Mucosa of descending colon (tissue), 3 donors: Measurements from ENCODE around the gene PEF1. TPM values are rescaled to one million over a fixed set of nuclear protein-coding genes. Genes with fewer than 3 reads are reported as not detected.

Experiments
- ATAC-seq: fragments of 200-7000 bp; cut with Tn5 transposase; one replicate; pipeline ENCODE4 v1.9.1; 2020; ENCODE audit warnings: mild to moderate bottlenecking, moderate library complexity
- DNase-seq, 3 donors: peaks; one replicate each; pipeline ENCODE4 v3.0.0-alpha.2; 2020
- H3K36me3 ChIP-seq: fragments of 200-600 bp; one replicate; pipeline ENCODE4 v1.8.0; 2021; ENCODE audit warnings: low read depth, mild to moderate bottlenecking
- H3K4me1 ChIP-seq: fragments of 200-600 bp; one replicate; pipeline ENCODE4 v1.8.0; 2021; ENCODE audit warnings: low read depth, mild to moderate bottlenecking
- H3K4me3 ChIP-seq: fragments of 200-600 bp; one replicate; pipeline ENCODE4 v1.8.0; 2021; ENCODE audit warnings: mild to moderate bottlenecking
- H3K9me3 ChIP-seq: fragments of 200-600 bp; one replicate; pipeline ENCODE4 v1.8.0; 2021; ENCODE audit warnings: mild to moderate bottlenecking
- intact Hi-C, 2 donors: fragments of 100-400 bp; cut with DNase I in 1 of 2; cut with micrococcal nuclease in 1 of 2; formaldehyde crosslinking; loops; one replicate each; pipeline versions ENCODE4 v1.11.0 to v1.11.1; 2022; cut with DNase I, micrococcal nuclease
- total RNA-seq, 3 donors: library from RNA; stranded (reverse); fragmentation: NEBNext Ultra II Directional in 2 of 3; extraction: Animal tissue kit (Norgen Biotek cat#: 25700) in 2 of 3; gene quantifications; one replicate each; pipeline versions ENCODE4 v1.2.1 to v1.2.4, GENCODE V29; 2021 to 2023
- TF ChIP-seq, protein P1 (sequence below): fragments of 200-600 bp; IDR thresholded peaks from one replicate; pipeline ENCODE4 v1.8.0; 2022; ENCODE audit warnings: antibody characterized with exemption, mild to moderate bottlenecking
- donor health status: DM: no; HTN: no; CAD: no; lungs with moderate emphysema.
- donor health status: DM: no; HTN: no; CAD: no.
- donor health status: DM: no; HTN: yes; CAD: no.

PEF1 gene
- total RNA-seq, 3 donors from 2014 or later: 47.5 to 54.5 (median 52.9) TPM

DNA sequence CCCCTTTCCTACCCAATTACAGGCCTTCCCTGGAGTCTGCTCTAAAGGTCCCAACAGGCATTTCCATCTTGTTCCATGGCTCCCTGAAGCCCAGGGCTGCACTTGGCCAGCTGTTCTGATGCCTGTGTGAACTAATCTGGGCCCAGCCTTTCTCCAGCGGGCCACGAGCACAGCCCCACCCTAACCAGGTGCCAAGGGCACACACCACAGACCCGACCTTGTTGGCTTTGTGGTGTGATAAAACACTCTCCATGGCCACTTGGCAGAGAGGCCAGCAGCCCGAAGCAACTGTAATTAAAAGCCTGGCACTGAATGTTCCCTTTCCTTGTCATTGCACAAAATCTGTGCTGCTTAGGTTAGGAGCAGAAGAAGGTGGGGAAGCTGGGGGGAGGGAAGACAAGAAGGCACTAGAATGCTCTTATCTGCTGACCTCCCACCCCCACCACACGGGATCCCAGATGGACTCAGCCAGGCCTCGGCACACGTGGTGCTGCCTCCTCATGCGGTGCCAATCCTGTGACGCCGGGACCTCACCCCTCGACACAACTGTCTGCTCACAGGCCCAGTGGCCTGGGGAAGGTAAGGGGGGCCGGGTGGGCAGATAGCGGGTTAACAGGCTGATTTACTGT lies 17.3 kb downstream of the PEF1 start:
- no peaks in the 10 kb centered on the region for H3K9me3 ChIP-seq
- peak; percentile 89 for ATAC-seq
- TF ChIP-seq, protein P1, sequence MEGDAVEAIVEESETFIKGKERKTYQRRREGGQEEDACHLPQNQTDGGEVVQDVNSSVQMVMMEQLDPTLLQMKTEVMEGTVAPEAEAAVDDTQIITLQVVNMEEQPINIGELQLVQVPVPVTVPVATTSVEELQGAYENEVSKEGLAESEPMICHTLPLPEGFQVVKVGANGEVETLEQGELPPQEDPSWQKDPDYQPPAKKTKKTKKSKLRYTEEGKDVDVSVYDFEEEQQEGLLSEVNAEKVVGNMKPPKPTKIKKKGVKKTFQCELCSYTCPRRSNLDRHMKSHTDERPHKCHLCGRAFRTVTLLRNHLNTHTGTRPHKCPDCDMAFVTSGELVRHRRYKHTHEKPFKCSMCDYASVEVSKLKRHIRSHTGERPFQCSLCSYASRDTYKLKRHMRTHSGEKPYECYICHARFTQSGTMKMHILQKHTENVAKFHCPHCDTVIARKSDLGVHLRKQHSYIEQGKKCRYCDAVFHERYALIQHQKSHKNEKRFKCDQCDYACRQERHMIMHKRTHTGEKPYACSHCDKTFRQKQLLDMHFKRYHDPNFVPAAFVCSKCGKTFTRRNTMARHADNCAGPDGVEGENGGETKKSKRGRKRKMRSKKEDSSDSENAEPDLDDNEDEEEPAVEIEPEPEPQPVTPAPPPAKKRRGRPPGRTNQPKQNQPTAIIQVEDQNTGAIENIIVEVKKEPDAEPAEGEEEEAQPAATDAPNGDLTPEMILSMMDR: no peak
- DNase-seq: peak; percentile 38 to 67 (median 56)
- peaks cover 9% of the 10 kb centered on the region for H3K4me1 ChIP-seq
- H3K36me3 ChIP-seq: no peaks in the 10 kb centered on the region
- intact Hi-C loops: no loop called here
- no peak overlapping the region for H3K4me3 ChIP-seq

DNA sequence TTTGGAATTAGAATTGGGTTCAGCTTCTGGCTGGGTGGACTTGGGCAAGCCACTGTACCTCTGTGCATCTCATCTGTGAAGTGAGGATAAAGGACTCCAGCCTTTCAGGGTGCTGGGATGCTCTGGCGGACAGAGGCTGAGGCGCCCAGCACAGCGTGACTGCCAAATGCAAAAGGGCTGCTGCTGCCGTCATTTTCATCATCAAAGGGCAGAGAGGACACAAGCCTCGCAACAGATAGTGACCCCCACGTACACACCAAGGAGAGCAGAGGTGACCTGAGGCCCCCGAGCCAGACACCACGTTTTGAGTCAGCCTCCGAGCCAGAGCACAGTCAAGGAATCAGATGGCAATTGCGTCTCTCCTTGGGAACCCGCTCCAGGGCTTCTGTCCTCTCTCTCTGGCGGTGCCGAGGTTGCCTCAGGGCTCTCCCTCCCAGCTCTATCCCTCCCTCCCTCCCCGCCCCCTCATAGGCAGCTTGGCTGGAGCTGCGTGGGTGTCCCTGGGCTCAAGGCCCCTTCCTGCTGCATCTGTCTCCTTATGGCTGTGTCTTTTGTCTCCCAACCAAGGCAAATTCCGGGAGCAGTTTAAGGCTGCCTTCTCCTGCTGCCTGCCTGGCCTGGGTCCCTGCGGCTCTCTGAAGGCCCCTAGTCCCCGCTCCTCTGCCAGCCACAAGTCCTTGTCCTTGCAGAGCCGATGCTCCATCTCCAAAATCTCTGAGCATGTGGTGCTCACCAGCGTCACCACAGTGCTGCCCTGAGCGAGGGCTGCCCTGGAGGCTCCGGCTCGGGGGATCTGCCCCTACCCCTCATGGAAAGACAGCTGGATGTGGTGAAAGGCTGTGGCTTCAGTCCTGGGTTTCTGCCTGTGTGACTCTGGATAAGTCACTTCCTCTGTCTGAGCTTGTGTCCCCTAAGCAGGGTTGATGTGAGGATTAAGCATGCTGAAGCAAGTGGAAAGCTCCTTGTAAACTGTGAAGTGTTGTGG lies 18.2 kb downstream of the PEF1 start:
- Histone ChIP-seq H3K9me3 (no peaks in the 10 kb centered on the region), H3K4me3 (no peak overlapping the region), H3K4me1 (peaks cover 9% of the 10 kb centered on the region), H3K36me3 (no peaks in the 10 kb centered on the region)
- DNase-seq (no peak), ATAC-seq (no peak)
- intact Hi-C loops: no loop called here
- TF ChIP-seq, protein P1: no peak

DNA sequence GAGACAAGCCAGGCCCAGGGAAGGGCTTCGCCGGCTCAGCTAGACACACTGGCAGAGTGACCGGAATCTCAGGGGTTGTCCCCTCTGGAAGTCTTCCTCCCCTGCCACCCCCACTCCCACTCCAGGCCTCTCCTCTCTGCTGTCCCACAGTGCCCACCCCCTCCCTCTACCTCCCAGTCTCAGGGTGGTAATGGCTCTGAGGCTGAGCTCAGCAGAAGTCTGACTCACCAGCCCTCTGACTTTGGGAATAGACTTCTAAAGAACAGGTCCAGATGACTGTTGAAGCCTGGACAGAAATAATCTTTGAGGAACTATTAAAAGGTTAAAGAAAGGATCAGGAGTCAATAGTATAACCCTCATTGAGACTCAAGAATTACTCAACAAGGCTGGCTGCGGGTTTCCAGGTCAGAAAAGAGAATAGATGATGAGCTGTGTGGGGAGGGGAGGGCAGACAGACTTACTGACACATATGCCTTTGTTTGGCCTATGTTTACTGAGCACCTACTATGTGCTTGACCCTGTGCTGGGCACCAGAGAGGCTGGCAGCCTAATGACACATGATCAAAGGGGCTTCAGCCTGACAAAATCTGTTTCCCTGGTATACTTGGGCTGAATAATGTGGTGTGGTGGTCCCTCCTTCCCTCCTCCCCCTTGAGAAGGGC lies 19.0 kb downstream of the PEF1 start:
- H3K36me3 ChIP-seq: no peaks in the 10 kb centered on the region
- no peak overlapping the region for H3K4me3 ChIP-seq
- TF ChIP-seq, protein P1: no peak
- DNase-seq (no peak), ATAC-seq (no peak)
- H3K9me3 ChIP-seq: no peaks in the 10 kb centered on the region
- intact Hi-C loops: no loop called here
- H3K4me1 ChIP-seq: peaks cover 9% of the 10 kb centered on the region

DNA sequence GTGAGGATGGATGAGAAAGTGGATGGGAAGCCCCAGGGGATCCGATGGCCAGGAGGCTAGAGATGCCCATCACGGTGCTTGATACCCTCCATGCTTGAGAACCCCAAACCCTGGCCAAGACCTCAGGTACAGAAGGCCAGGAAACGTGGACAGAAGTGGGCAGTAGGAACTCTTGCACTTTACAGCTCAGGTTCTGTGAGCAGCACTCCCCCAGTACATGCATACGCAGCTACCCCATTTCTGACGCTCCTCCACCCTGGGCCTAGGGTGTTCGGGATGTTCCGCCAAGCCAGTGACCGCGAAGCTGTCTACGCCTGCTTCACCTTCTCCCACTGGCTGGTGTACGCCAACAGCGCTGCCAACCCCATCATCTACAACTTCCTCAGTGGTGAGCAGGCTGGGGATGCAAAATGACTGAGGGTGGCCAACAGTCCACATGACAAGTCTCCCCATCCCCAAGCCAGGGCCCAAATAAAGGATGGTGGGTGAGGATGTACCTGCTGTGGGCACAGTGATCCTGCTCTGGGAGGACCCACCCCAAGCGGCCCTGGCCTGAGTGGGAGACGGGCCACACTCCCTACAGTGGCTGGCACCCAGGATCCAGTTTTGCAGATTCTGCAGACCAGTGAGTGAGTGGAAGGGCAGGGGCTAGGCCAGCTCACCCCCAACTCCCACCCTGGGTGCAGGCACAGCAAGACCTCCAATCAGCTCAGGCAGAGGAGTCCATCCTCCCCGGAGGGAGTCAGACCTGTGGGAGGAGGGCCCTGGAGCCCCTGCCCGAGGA lies 19.8 kb downstream of the PEF1 start:
- TF ChIP-seq, protein P1: no peak
- no peaks in the 10 kb centered on the region for H3K36me3 ChIP-seq
- no peak for DNase-seq
- no peaks in the 10 kb centered on the region for H3K9me3 ChIP-seq
- no peak overlapping the region for H3K4me3 ChIP-seq
- ATAC-seq: no peak
- intact Hi-C loops: no loop called here
- H3K4me1 ChIP-seq: peaks cover 9% of the 10 kb centered on the region

DNA sequence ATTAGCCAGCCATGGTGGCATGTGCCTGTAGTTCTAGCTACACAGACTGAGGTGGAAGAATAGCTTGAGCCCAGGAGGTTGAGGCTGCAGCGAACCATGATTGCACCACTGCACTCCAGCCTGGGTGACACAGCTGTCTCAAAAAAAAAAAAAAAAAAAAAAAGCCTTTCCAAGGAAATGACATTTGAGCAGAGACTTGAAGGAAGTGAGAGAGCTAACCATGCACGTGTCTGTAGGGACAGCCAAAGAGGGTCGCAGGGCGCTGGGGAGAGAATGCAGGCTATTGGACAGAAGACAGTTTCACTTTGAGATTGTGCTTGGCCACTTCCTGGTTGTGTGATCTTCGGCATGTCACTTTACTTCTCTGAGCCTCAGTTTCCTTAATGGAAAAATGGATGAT lies 20.4 kb downstream of the PEF1 start:
- DNase-seq (no peak), ATAC-seq (no peak)
- H3K4me3 ChIP-seq: no peak overlapping the region
- H3K36me3 ChIP-seq: no peaks in the 10 kb centered on the region
- TF ChIP-seq, protein P1: no peak
- peaks cover 9% of the 10 kb centered on the region for H3K4me1 ChIP-seq
- H3K9me3 ChIP-seq: no peaks in the 10 kb centered on the region
- intact Hi-C loops: no loop called here
